Fibroblast of the aortic adventitia (primary cell): Measurements from ENCODE around the gene NDUFB10. TPM values are rescaled to one million over a fixed set of nuclear protein-coding genes. Genes with fewer than 3 reads are reported as not detected.

ENCODE experiments used
- DNase-seq: peaks from one replicate; pipeline ENCODE4 v3.0.0-alpha.2; 2010; ENCODE audit warnings: low read depth
- H3K4me3 ChIP-seq: 2 replicates; pipeline ENCODE4 v1.5.1; 2011; ENCODE audit warnings: low read depth, mild to moderate bottlenecking, control low read depth, low read length, moderate library complexity
- total RNA-seq: library from RNA; depleted of rRNA; stranded (reverse); fragments of >200 nt; gene quantifications from 2 replicates; pipeline ENCODE4 v1.2.3, GENCODE V29; 2012; ENCODE audit warnings: low replicate concordance
- TF ChIP-seq, protein P1 (sequence below): IDR thresholded peaks from 2 replicates; pipeline ENCODE4 v1.5.1; 2011; ENCODE audit warnings: mild to moderate bottlenecking, low read length, control low read depth, inconsistent platforms; ENCODE audit not compliant: insufficient read depth

The NDUFB10 gene
- 56.1 and 105 TPM in 2 replicates for total RNA-seq

GRCh38 chr16:1959269-1960039 is at the start of gene NDUFB10:
TSS of gene NDUFB10 (plus strand) at chr16:1959538. CDS start at chr16:1959625, 87 bp downstream.
- H3K4me3 ChIP-seq: peak within 1 kb of the TSS; percentile 85
- DNase-seq: peak; percentile 89
- TF ChIP-seq, protein P1, sequence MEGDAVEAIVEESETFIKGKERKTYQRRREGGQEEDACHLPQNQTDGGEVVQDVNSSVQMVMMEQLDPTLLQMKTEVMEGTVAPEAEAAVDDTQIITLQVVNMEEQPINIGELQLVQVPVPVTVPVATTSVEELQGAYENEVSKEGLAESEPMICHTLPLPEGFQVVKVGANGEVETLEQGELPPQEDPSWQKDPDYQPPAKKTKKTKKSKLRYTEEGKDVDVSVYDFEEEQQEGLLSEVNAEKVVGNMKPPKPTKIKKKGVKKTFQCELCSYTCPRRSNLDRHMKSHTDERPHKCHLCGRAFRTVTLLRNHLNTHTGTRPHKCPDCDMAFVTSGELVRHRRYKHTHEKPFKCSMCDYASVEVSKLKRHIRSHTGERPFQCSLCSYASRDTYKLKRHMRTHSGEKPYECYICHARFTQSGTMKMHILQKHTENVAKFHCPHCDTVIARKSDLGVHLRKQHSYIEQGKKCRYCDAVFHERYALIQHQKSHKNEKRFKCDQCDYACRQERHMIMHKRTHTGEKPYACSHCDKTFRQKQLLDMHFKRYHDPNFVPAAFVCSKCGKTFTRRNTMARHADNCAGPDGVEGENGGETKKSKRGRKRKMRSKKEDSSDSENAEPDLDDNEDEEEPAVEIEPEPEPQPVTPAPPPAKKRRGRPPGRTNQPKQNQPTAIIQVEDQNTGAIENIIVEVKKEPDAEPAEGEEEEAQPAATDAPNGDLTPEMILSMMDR: peak; percentile 40

DNA sequence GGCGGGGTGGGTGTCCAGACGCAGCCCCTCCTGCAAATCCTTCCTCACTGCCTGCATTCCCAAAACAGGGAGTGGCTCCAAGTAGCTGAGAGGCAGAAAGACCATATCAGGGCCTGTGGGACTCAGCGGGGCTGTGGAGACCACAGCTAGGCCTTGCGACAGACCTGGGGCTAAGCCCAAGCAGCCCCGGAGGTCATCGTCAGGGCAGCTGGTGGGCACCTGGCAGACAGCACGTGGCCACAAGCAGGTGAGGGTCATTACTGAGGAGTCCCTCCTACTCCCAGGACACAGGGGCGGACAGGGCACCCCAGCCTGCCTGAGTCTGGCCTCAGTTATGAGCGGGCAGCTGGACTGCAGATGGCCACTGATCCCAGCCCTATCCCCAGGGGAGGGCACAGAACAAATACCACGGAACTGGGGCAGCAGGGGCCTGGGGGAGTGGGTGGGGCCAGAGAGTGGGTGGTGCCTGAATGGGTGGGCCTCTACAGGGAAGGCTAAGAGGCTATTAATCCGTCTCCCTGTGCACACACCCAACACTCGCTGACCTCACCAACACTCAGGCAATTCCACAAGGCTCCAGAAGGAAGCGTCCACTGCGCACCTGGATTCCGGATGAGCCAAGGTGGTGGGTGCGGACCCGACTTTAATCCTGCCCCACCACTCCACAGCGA is 49.6 kb upstream of the NDUFB10 start:
- TF ChIP-seq, protein P1: no peak
- no peak for DNase-seq
- H3K4me3 ChIP-seq: no peak overlapping the region

- no peak for DNase-seq
- no peak overlapping the region for H3K4me3 ChIP-seq
- TF ChIP-seq, protein P1: no peak
Observed at GRCh38 chr16:1911467-1912214, 47.7 kb upstream of the NDUFB10 start.

GRCh38 chr16:1912215-1912543 is 47.2 kb upstream of the NDUFB10 start:
- DNase-seq: no peak
- H3K4me3 ChIP-seq: no peak overlapping the region
- TF ChIP-seq, protein P1: no peak

DNA sequence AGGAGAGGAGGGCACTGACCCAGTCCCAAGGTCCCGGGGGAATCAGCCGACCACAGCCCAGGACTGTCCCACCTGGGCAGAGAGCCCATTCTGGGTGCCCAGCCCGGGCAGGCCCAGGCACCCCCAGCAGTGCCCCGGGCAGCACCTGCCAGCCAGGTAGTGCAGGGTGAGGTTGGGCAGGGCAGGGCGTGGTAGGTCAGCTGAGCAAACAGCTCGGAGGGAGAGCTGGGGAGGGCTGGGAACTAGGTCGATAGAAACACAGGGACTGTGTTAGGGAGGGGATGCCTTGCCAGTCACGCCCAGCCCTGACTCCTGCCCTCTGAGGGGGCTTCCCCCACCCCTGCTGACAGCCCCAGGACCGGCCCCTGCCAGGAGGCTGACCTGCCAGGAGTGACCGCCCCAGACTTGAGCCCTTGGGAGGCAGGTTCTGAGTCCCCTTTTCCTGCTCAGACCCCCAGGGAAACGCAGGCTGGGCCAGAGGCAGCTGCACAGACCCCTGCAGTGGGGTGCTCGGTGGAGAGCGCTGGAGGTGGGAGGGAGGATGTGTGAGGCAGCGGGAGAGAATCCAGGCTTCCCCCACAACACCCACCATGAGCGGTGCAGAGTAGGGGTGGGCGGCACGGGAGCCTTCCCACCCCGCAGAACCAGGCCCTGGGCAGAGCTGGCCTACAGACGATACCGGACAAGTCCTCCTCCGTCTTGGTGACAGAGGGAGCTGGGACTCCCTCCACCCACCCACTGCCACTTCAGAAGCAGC is 45.8 kb upstream of the NDUFB10 start:
- TF ChIP-seq, protein P1: no peak
- H3K4me3 ChIP-seq: no peak overlapping the region
- no peak for DNase-seq

GRCh38 chr16:1914084-1914608 is 45.2 kb upstream of the NDUFB10 start:
- TF ChIP-seq, protein P1: no peak
- no peak overlapping the region for H3K4me3 ChIP-seq
- no peak for DNase-seq
